ENCODE measurements around the gene CFH.

DNA sequence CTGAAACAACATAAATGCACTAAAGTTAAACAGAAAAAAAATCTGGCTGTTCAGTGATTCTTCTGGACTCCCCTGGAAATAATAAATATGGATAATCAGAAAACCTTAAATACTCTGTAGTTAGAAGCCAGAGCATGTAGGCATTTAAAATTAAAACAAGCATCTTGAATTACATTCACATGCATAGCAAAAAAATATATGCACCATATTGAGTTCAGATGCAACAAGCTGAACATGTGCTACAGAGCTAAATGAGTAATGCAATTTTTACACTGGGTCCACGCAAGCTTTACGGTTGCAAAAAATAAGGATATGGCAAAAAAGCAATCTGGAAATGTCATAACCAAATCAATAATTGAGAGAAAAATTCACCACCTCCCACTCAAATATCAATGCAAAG, 32.1 kb upstream of the CFH start:
- TF ChIP-seq POLR2A (IDR thresholded peaks at IDR 0.05) (no peak), POLR2AphosphoS5 (IDR thresholded peaks at IDR 0.05) (no peak), CTCF (IDR thresholded peaks at IDR 0.05 in 8 of 11, conservative IDR thresholded peaks at IDR 0.05 in 3 of 11) (no peak)
